Ascending aorta (tissue), 2 donors: ENCODE data around the gene IQSEC3. TPM values are rescaled to one million over a fixed set of nuclear protein-coding genes. Genes with fewer than 3 reads are reported as not detected.
A peak's percentile ranks its signal among the peaks of the same experiment; 100 is the strongest.
"Not testable (repeated sequence)": the region's sequence is repeated elsewhere in the genome, so short reads cannot be mapped to it uniquely, and the experiment has no call there.

Source experiments
- DNase-seq, 2 donors: peaks; one replicate each; pipeline ENCODE4 v3.0.0-alpha.2; 2019; ENCODE audit warnings: low spot score in 2 of 2
- H3K27ac ChIP-seq, 2 donors: fragments of 200-600 bp; sonication (generic); one replicate each; pipeline ENCODE4 v1.5.1; 2016 to 2017; ENCODE audit warnings: mild to moderate bottlenecking in 1 of 2
- H3K27me3 ChIP-seq: fragments of 200-600 bp; sonication (generic); one replicate; pipeline ENCODE4 v1.5.1; 2017
- H3K36me3 ChIP-seq, 2 donors: fragments of 200-600 bp; sonication (generic); one replicate each; pipeline ENCODE4 v1.5.1; 2016
- H3K4me1 ChIP-seq, 2 donors: fragments of 200-600 bp; sonication (generic); one replicate each; pipeline ENCODE4 v1.5.1; 2016 to 2017; ENCODE audit warnings: mild to moderate bottlenecking in 1 of 2
- H3K4me3 ChIP-seq, 2 donors: fragments of 200-600 bp; sonication (generic); one replicate each; pipeline ENCODE4 v1.5.1; 2016 to 2017; ENCODE audit warnings: mild to moderate bottlenecking in 1 of 2
- H3K9me3 ChIP-seq, 2 donors: fragments of 200-600 bp; sonication (generic); one replicate each; pipeline ENCODE4 v1.5.1; 2016
- CTCF ChIP-seq, 3 experiments: fragments of 200-600 bp in 2 of 3; fragments of 450-650 bp in 1 of 3; sonication (generic) in 2 of 3; IDR thresholded peaks; one replicate each; pipeline ENCODE4 v1.5.1; 2016 to 2019; ENCODE audit warnings: antibody characterized with exemption in 3 of 3, mild to moderate bottlenecking in 1 of 3, moderate library complexity in 1 of 3
- intact Hi-C: fragments of 100-400 bp; cut with DNase I; formaldehyde crosslinking; loops from one replicate; pipeline ENCODE4 v1.15.1; 2023
- total RNA-seq: library from RNA; depleted of rRNA; stranded (reverse); fragments of >200 nt; gene quantifications from one replicate; pipeline ENCODE4 v1.1.0, GENCODE V29; 2016

The IQSEC3 gene
- 0.53 TPM for total RNA-seq

DNA sequence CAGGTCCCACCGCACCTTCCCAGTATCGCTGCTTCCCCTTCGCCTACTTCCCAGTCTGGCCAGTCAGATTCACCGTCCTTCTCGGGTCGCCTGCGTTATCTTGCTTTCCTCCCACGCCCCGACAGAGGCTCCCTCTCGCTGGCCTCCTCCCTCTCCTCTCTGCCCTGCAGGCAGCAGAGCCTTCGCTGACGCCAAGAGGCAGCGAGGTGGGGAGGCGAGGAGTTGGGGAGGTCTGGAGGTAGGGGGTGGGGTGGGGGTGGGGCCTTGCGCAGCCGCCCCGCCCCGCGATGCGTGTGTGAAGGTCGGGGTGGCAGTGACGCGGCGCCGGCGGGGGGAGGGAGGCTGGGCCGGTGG lies at the start of gene IQSEC3:
IQSEC3 (plus strand) TSS at position 340 of the 354 bp plus-strand sequence. CDS start 116 bp downstream, outside the sequence.
- not testable (repeated sequence) for DNase-seq, H3K27ac ChIP-seq

GRCh38 chr12:17370-18340 lies 48.9 kb upstream of the IQSEC3 start:
- H3K27ac ChIP-seq, intact Hi-C loops, H3K4me1 ChIP-seq, H3K9me3 ChIP-seq, DNase-seq, H3K27me3 ChIP-seq, H3K4me3 ChIP-seq: not testable (repeated sequence)
- H3K36me3 ChIP-seq = peaks cover 12 to 25% of the 10 kb centered on the region in 2 donors

More for the DNA sequence above, at the start of gene IQSEC3:
- H3K4me1 ChIP-seq, H3K27me3 ChIP-seq, intact Hi-C loops, H3K9me3 ChIP-seq, H3K36me3 ChIP-seq: not testable (repeated sequence)
- H3K4me3 ChIP-seq = peak within 1 kb of the TSS in 1 of 2 donors; percentile 32

GRCh38 chr12:18821-19567 lies 47.6 kb upstream of the IQSEC3 start:
- H3K27me3 ChIP-seq, H3K9me3 ChIP-seq, H3K27ac ChIP-seq, DNase-seq, intact Hi-C loops, H3K4me1 ChIP-seq, H3K4me3 ChIP-seq: not testable (repeated sequence)
- peaks cover 12 to 26% of the 10 kb centered on the region in 2 donors for H3K36me3 ChIP-seq

DNA sequence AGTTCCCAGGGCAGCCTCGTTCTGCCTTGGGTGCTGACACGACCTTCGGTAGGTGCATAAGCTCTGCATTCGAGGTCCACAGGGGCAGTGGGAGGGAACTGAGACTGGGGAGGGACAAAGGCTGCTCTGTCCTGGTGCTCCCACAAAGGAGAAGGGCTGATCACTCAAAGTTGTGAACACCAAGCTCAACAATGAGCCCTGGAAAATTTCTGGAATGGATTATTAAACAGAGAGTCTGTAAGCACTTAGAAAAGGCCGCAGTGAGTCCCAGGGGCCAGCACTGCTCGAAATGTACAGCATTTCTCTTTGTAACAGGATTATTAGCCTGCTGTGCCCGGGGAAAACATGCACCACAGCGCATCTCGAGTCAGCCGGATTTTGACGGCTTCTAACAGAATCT lies 46.7 kb upstream of the IQSEC3 start:
- H3K27me3 ChIP-seq, DNase-seq, H3K9me3 ChIP-seq, H3K4me1 ChIP-seq, H3K4me3 ChIP-seq, intact Hi-C loops, H3K27ac ChIP-seq: not testable (repeated sequence)
- H3K36me3 ChIP-seq = peaks cover 12 to 26% of the 10 kb centered on the region in 2 donors

DNA sequence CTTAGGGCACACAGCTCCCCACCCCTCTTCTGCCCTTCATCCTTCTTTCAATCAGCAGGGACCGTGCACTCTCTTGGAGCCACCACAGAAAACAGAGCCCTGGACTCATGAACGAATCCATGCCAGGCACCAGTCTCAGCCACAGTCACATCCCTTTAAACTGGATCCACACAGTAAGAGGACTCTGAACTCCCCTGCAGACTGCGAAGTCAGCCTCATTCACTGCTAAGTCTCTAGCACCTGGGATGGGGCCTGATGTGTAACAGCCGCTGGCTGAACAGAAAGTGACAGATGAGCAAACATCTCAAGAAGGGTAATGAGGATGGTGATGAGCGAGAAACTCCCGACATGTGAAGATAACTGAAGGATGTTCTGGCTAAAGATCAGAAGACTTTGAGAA lies 45.8 kb upstream of the IQSEC3 start:
- Histone ChIP-seq H3K9me3 (no peaks in the 10 kb centered on the region), H3K4me3 (no peak overlapping the region), H3K27ac (no peak overlapping the region), H3K27me3 (no peaks in the 10 kb centered on the region), H3K36me3 (peaks cover 12 to 26% of the 10 kb centered on the region in 2 donors), H3K4me1 (no peaks in the 10 kb centered on the region)
- no peak for DNase-seq
- intact Hi-C loops = no loop called here
- no peak for TF ChIP-seq CTCF (IDR thresholded peaks at IDR 0.05)

DNA sequence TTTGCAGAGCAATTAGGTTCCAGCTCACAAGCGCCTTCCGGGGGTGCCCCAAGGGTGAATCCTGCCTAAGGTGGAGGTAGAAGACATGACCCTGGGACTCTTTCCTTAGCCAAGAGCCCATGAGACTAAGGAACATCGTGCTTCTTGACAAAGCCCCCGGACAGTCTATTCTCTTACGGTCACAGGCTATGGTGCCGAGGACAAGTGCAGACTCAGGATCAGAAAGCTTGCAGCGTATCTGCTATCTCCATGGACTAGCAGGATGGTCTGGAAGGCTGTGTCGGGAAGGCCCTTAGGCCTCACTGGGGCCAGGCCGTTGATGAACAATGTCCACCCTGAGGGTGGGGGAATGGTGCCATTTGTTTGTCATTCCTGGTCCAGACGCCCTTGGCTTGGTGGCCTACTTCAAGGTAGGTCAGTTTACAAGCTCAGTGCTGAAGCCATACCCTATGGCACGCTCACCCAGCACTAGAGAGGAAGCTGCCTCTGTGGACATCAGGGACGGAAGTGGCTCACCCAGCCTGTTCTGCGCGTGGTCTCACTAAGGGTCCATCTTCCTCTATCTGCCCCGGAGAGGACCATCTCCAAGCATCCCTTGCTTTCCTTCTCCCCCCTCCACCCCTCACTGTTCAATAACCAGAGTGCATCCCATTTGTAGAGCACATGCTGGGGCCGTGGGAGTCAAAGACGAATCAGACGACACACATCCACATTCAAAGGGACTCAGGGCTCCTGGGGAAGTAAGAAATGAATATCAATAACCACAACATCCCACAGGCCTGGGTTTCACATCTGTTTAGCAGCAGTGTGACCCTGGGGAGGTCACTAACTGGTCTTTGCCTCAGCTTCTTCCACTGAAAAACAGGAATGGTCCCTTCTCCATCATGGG lies 45.0 kb upstream of the IQSEC3 start:
- no peak for TF ChIP-seq CTCF (IDR thresholded peaks at IDR 0.05)
- peaks cover 12 to 26% of the 10 kb centered on the region in 2 donors for H3K36me3 ChIP-seq
- H3K4me1 ChIP-seq = no peaks in the 10 kb centered on the region
- H3K4me3 ChIP-seq = no peak overlapping the region
- no peaks in the 10 kb centered on the region for H3K27me3 ChIP-seq
- H3K9me3 ChIP-seq = no peaks in the 10 kb centered on the region
- intact Hi-C loops = no loop called here
- H3K27ac ChIP-seq = no peak overlapping the region
- no peak for DNase-seq

DNA sequence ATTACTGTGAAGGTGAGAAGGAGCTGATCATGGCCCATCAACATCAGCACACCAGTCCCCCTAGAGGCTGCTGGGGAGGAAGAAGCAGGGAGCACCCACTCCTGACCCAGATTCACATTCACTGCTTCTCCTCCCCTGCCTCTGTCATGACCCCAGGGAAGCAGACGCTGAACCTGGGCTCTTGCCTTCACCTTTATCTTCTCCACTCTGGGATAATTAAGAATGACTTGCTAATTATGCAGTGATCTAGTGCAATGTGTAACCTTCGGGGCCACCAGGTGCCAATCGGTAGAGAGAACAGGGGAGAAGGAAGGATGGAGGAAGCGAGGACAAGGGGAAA lies 44.4 kb upstream of the IQSEC3 start:
- Histone ChIP-seq H3K36me3 (peaks cover 8 to 26% of the 10 kb centered on the region in 2 donors), H3K4me3 (no peak overlapping the region), H3K27me3 (no peaks in the 10 kb centered on the region), H3K9me3 (no peaks in the 10 kb centered on the region), H3K27ac (no peak overlapping the region), H3K4me1 (no peaks in the 10 kb centered on the region)
- intact Hi-C loops = no loop called here
- no peak for TF ChIP-seq CTCF (IDR thresholded peaks at IDR 0.05)
- DNase-seq = no peak
